Non-pigmented ciliary epithelial cell (primary cell): ENCODE results near the gene GPHN.
A peak's percentile ranks its signal among the peaks of the same experiment; 100 is the strongest.
"Not testable (repeated sequence)": the region's sequence is repeated elsewhere in the genome, so short reads cannot be mapped to it uniquely, and the experiment has no call there.

Source experiments
- DNase-seq: peaks from one replicate; pipeline ENCODE4 v3.0.0-alpha.2; 2010; ENCODE audit warnings: low read depth

The GPHN gene

DNA sequence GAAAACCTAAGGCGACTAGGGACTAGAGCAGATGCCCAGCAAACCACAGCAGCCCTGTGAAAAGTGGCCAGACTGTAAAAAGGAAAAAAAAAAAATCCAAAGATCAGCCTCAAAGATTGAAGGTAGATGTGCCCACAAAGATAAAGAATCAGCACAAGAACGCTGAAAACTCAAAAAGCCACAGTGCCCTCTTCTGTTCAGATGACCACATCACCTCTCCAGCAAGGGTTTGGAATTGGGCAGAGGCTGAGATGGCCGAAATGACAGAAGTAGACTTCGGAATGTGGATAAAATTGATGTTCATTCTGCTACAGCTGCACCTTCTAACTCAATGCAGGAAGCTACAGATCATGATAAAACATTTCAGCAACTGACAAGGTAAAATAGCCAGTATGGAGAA, 154.4 kb downstream of the GPHN start:
- no peak for DNase-seq

DNA sequence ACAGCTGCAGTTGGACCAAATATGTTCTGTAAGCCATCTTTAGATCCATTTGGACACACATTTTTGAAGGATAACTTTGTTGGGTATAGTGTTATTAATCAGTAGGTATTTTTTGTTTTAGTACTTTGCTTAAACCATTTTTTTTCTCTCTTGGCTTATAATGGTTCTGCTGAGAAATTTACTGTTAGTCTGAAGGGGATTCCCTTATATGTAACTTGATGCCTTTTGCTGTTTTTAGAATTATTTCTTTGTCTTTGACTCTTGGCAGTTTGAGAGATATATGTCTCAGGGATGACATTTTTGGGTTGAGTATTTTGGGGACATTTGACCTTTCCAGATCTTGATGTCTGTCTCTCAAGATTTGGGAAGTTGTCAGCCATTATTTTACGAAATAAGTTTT, 169.8 kb downstream of the GPHN start:
- DNase-seq: no peak

DNA sequence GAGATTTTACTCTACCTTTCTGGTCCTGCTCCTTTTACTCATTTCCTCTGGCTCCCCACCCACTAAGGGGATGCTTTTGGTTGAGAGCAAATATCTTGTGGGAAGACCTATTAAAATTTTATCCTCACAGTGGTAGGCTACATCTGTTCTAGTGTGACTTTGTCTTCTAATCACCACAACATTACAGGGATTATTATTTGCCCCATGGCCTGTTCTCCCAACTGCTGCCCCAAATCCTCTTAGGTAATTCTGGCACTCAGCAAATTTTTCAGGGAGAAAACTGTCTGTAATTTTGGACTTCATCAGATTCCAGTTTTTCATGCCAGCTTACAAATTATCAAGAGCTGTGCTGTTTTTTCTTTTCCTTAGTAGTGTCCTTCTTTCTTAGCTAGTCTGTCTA, 172.3 kb downstream of the GPHN start:
- no peak for DNase-seq

DNA sequence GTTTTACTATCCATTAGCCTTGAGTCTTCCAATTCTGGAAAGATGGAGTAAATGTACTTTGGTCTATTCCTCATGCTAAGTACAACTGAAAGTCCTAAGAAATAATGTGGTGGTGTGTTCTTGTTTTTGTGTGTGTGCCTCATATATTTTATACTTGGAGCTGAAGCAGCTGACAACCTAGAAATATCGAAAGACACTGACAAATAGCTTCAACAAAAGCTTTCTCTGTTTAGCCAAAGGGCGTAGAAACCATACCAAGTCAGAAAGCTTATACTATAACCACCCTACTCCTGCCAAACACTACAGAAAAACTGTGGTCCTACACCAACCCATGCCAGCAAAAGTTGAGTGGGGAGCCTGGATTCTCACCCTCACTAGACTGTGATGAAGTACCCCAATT, 188.4 kb downstream of the GPHN start:
- DNase-seq: no peak

DNA sequence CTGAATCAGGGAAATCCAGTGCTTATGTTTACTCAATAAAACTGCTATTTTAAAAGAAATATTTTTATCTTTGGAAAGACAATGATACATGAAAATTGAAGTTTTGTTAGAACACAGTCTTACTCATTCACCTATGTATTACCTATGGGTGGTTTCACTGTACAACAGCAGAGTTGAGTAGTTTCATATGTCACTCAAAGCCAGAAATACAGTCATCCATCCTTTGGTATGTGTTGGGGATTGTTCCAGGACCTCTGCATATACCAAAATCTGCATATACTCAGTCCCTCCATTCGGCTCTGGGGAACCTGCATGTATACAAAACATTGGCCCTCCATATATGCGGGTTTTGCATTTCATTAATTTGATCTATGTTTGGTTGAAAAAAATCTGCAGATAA, 190.6 kb downstream of the GPHN start:
- no peak for DNase-seq

DNA sequence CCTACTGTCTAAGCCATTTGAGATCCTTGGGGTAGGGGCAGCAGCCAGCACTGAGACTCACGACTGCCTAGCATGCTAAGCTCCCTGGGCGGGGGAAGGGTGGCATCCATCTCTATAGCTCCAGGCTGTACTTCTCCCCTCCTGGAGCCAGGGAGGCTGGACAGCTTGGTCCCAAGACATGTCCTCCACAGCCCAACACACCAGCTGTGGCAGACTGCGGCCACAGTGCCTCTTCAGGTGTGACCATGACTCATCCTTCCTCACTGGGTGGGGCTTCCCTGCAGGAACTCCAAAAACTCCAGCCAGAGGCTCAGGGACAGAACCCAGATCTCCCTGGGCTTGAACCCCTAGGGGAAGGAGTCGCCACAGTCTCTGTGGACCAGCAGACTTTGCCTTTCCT, 193.9 kb downstream of the GPHN start:
- no peak for DNase-seq

DNA sequence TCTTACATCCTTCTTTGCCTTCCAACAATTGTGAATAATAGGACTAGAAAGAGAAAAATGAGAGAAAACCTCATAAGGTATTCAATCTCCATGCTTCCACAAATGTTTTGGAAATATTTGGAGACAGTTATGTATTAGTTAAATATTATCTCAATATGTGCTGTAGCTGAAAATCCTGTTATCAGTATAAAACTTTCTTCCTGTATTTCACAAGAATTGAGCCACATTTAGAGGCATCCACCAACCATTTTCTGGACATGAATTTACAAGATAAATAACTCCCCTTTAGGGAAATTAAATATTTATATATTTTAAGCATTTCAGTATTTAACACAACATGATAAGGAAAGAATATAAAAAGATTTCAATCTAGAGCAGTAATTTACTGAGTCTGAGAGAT, 200.3 kb downstream of the GPHN start:
- DNase-seq: no peak

DNA sequence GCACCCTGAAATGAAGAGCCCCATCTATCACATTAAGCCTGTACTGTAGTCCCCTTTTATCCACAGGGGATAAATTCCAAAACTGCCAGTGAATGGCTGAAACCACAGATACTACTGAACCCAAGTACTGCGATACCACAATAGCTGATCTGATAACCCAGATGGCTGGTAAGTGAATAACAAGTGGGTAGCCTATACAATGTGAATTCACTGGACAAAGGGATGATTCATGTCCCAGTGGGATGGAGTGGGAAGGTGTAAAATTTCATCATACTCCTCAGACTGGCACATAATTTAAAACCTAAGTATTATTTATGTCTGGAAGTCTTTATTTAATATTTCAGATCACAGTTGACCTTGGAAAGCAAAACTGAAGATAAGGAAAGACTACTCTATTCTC, 201.3 kb downstream of the GPHN start:
- DNase-seq: peak; percentile 47

DNA sequence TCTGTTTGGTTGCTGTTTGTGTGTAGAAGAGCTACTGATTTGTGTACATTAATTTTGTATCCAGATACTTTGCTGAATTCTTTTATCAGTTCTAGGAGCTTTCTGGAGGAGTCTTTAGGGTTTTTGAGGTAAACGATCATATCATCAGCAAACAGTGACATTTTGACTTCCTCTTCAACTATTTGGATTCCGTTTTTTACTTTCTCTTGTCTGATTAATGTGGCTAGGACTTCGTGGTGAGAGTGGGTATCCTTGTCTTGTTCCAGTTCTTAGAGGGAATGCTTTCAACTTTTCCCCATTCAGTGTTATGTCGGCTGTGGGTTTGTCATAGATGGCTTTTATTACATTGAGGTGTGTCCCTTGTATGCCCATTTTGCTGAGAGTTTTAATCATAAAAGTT, 206.3 kb downstream of the GPHN start:
- not testable (repeated sequence) for DNase-seq

DNA sequence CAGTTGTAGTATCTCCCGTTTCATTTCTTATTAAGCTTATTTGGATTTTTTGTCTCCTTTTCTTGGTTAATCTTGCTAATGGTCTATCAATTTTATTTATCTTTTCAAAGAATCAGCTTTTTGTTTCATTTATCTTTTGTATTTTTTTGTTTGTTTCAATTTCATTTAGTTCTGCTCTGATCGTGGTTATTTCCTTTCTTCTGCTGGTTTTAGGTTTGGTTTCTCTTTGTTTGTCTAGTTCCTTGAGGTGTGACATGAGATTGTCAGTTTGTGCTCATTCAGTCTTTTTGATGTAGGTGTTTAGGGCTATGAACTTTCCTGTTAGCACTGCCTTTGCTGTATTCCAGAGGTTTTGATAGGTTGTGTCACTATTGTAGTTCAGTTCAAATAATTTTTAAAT, 207.4 kb downstream of the GPHN start:
- DNase-seq: not testable (repeated sequence)

DNA sequence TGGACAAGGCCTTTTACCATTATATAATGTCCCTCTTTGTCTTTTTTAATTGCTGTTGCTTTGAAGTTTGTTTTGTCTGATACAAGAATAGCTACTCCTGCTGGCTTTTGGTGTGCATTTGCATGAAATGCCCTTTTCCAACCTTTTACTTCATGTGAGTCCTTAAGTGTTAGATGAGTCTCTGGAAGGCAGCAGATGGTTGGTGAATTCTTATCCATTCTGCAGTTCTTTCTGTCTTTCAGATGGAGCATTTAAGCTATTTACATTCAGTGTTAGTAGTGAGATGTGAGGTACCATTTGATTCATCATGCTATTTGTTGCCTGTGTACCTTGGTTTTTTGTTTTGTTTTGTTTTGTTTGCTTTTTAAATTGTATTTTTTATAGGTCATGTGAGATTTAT, 208.3 kb downstream of the GPHN start:
- no peak for DNase-seq

DNA sequence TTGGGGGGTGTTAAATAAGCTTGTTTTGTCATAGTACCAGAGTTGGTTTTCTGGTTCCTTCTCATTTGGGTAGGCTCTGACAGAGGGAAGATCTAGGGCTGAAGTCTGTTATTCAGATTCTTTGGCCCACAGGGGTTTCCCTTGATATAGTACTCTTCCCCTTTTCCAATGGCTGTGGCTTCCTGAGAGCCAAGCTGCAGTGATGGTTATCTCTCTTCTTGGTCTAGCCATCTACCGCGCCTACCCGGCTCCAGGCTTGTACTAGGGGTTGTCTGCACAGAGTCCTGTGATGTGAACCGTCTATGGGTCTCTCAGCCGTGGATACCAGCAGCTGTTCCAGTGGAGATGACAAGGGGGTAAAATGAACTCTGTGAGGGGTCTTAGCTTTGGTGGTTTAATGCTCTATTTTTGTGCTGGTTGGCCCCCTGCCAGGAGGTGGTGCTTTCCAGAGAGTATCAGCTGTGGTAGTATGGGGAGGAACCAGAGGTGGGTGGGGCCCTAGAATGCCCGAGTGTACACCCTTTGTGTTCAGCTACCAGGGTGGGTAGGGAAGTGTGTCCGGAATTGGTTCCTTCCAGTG, 209.7 kb downstream of the GPHN start:
- DNase-seq: no peak

DNA sequence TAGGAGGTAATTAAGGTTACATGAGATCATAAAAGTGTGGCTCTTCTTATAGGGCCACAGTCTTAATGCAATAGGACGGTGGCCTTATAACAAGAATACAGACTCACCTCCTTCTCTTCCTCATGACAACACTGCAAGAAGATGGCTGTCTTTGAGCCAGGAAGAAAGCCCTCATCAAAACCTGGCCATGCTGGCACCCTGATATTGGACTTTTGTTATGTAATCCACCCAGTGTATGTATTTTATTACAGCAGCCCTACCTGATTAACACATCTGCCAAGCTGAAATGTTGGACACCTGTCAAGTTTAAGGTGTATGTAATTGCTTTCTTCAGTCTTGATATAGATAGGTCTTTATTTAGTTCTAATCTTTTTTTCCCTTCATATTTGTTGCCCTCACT, 217.0 kb downstream of the GPHN start:
- DNase-seq: no peak

DNA sequence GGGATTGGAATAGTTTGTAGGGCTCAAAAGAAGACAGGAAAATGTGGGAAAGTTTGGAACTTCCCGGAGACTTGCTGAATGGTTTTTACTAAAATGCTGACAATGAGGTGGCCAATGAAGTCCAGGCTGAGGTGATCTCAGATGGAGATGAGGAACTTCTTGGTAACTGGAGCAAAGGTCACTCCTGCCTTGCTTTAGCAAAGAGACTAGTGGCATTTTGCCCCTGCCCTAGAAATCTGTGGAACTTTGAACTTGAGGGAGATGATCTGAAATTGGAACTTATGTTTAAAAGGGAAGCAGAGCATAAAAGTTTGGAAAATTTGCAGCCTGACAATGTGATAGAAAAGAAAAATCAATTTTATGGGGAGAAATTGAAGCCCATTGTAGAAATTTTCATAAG, 223.4 kb downstream of the GPHN start:
- DNase-seq: not testable (repeated sequence)

DNA sequence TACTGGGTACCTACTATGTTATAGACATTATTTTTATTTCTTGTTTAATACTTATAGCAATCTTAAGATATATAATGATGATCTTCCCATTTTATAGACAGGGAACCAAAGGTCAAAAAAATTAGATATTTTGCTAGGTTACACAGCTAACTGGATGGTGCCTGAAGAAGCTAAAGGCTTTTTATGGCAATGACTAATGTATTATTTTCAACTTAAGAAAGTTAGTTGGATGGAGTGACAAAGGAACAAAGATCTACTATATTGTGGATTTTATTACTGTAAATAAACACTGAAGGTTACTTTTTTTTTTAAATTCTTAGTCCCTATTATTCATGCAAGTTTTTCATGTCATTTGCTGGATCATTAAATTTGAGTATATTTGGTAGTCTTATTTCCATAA, 227.9 kb downstream of the GPHN start:
- DNase-seq: no peak

DNA sequence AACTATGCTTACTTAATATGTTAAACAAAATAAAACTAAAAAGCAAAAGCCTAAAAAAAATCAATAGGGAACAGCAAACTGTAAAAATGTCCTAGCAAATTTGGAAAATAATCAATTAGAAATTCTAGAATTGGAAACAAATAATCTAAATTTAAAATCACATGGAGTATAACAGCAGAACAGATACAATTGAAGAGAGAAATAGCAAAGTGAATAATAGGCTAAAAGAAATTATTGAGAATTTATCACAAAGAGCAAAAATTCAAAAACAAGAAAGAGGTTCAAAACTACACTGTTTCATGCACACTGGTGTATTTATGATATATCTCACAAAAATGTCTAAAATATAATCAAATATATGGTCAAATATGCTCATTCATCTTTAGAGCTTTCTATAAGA, 231.9 kb downstream of the GPHN start:
- DNase-seq: no peak

DNA sequence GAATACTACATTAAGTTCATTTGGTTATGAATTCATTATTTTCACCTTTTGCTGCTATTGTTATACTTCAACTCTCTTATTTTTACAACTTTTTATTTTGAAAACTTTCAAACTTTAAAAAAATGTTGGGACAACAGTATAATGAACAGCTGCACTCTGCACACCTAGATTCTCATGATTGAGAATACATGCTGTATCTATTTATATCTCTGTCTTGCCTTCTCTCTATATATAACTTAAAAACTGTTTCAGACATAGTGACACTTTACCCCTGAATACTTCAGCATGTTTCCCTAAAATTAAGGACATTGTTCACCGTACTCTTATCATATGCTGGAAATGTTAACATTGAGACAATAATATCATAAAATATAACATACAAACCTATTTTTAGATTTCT, 237.1 kb downstream of the GPHN start:
- DNase-seq: no peak

DNA sequence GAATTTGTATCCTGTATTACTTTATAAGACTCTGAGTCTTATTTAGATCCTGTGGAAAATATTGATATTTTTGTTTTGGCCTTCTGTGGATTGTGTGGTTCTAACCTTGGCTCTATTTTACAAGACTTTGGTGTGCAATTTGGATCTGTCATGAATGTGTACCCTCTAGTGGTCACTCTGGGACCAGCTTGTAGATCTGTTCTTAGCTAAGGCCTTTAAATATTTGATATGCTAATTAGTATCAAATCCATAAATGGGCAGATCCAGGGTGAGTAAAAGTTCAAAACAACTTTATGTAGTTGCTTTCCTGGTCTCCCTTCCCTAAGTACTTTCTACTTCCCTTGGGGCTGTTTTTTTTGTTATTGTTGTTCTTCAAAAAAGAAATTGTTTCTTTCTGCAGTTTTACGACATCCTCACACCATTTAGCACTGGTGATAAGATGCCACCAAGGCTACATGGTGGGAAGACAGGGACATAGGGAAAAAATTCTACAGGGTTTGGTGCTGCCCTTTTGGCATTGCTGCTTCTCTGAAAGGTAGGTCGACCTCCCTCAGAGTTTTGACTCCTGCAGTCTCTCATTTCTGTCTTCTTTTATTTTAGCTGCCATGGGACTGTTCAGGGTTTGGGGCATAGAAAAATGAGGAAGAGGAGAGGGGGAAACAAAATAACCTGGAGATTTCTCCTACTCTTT, 238.5 kb downstream of the GPHN start:
- peak; percentile 32 for DNase-seq

DNA sequence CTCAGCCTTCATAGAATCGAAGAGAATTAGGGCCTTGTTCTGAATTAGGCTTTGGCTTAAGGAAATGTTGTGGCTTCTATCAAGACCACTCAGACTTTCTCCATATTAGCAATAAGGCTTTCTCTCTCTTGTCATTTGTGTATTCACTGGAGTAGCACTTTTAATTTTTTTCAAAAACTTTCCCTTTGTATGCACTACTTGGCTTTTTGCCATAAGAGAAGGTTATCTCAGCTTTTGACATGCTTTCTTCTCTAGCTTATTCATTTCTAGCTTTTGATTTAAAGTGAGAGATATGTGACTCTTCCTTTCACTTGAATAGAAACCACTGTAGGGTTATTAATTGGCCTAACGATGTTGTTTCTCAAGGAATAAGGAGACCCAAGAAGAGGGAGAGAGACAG, 244.2 kb downstream of the GPHN start:
- no peak for DNase-seq

DNA sequence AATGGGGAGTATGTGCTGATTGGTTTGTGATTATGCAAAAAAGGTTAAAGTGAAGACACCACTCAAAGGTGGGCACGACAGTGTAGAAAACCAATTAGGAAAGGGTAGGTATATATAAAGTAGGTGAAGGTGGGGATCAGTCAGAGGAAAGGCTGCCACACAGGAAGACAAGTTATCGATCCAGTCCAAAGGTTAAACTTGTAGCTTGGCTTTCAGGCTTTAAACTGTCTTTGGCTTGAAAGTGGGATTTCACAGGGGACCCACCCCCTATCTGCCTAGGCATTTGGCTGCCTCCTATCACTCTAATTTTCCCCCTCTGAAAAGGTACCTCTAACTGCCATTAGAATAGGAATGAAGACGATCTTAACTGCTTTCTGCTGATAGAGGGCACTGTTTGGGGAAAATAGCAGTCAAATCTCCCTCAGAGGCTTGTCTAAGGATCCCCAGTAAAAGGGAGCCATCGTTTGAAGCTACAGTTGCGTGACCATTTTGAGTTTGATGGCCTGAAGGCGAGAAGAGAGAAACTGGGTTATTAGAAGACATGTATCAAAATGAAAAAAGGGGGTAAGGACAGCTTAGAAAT, 250.2 kb downstream of the GPHN start:
- no peak for DNase-seq

DNA sequence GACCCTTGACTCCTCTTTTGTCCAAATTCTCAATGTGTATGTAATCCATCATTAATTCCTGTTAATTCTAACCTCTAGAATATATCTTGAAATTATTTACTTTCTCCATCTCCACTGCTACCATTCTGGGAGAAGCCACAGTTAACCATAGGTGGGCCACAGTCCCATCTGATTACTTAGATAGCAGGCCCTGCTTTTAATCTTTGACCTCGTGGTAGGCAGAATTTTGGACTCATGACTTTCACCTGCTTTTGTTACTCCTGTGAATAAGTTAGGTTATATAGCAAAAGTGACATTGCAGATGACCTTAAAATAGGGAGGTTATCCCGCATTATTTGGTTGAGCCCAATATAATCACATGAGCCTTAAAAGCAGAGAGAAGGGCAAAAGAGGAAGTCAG, 264.2 kb downstream of the GPHN start:
- no peak for DNase-seq

DNA sequence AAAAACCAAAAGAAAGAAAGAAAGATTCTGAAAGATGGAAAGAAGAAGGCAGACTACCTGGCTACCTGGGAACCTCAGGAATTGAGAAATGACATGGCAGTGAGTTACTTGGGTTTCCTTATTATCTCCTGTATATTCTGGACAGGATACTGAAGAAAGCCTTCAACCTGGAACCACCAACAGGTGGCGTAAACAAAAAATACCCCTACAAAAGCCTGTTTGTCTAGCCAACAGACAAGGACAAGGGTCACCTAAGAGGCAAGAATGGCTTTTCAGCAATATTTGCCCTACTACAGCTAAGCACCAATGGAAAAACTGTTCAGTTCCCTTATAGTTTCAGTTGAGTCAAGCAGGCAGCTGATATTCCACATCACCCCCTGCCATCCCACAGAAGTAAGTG, 274.9 kb downstream of the GPHN start:
- DNase-seq: no peak

DNA sequence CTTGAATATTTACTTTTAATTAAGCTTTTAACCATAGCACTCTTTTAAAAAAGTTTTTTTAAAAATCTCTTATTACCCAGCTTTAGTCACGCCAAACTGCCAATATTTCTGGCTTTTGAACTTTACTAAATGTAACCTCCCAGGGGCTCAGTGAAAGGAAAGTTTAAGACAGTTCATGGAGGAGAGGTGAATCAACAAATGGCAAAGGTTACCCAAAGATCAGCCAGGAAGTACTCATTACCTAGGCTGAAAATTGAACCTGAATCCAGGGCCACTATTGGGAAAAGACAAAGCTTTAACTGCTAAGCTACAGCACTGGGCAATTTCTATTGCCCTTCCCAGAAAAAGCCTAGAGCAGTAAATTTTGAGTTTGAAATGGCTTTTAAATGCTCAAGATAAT, 282.2 kb downstream of the GPHN start:
- DNase-seq: no peak

DNA sequence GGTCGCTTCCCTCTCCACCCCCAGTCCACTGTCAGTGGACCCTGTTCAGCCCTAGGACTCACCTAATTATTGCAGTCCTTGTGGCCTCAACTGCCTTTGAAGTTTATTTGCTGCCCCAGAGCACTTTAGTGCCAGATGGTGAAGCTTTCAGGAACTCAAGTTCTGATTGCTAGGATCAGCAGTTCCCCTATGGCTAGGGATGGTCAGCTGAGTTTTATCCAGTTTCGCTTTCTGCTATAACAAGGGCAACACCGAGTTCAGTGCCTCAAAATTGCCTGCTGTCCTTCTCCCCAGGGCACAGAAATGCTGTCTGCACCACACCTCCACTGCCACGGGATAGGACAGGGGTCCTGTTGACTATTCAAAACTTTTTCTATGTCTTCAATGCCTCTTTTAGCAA, 295.0 kb downstream of the GPHN start:
- no peak for DNase-seq
